Measurements from ENCODE around the gene ANXA11. TPM values are rescaled to one million over a fixed set of nuclear protein-coding genes. Genes with fewer than 3 reads are reported as not detected.

Gene ANXA11
- total RNA-seq, 1 experiment from 2014 or later, result 68.1 TPM

- Histone ChIP-seq H2BK12ac (ENCODE audit: insufficient read length, low read depth, low read length) (no peak overlapping the region), H2BK5ac (ENCODE audit: insufficient read length, low read length) (no peak overlapping the region), H3K79me1 (ENCODE audit: insufficient read depth, low read depth, low read length, poor library complexity, severe bottlenecking) (no peaks in the 10 kb centered on the region), H3K27me3 (ENCODE audit: insufficient read depth, low read length) (no peaks in the 10 kb centered on the region), H4K91ac (ENCODE audit: insufficient read length, low read depth, low read length) (no peak overlapping the region), H3K23ac (ENCODE audit: insufficient read length, low read depth, low read length) (no peak overlapping the region), H3K23me2 (ENCODE audit: insufficient read length, low read depth, low read length, poor library complexity, severe bottlenecking) (no peaks in the 10 kb centered on the region), H3K14ac (ENCODE audit: insufficient read depth, low read length) (no peak overlapping the region), H4K8ac (replicated peaks; ENCODE audit: insufficient read length, low read depth, low read length) (no peak overlapping the region), H3K4me1 (ENCODE audit: insufficient read depth, low read length) (no peaks in the 10 kb centered on the region), H3K79me2 (ENCODE audit: insufficient read depth, low read length) (no peaks in the 10 kb centered on the region), H3K4me2 (ENCODE audit: insufficient read depth, insufficient read length, low read length) (no peak overlapping the region), H2AK5ac (ENCODE audit: insufficient read length, low read length) (no peak overlapping the region), H2BK15ac (ENCODE audit: low read depth, low read length) (no peak overlapping the region), H3K4ac (ENCODE audit: low read depth, low read length) (no peak overlapping the region), H3K56ac (ENCODE audit: insufficient read length, low read depth, low read length) (no peak overlapping the region), H2BK120ac (ENCODE audit: low read depth, low read length, poor library complexity, severe bottlenecking) (no peak overlapping the region), H4K20me1 (ENCODE audit: control insufficient read depth, insufficient read depth, insufficient read length) (no peaks in the 10 kb centered on the region), H3T11ph (ENCODE audit: low read length) (no peak overlapping the region), H2AFZ (ENCODE audit: low read length) (no peak overlapping the region), H4K5ac (ENCODE audit: insufficient read length, low read depth, low read length) (no peak overlapping the region), H3K9me3 (ENCODE audit: control insufficient read depth, low read depth, low read length) (no peaks in the 10 kb centered on the region), H3K9ac (ENCODE audit: extremely low read depth, insufficient read length, low read length) (no peak overlapping the region), H3K18ac (ENCODE audit: insufficient read length, low read depth, low read length) (no peak overlapping the region), H3K27ac (ENCODE audit: insufficient read length, low read depth, low read length) (no peak overlapping the region), H2BK20ac (ENCODE audit: low read depth, low read length, poor library complexity, severe bottlenecking) (no peak overlapping the region)
- H3K4me3 Mint-ChIP-seq, result no peak overlapping the region
- H3K9me3 Mint-ChIP-seq, result no peaks in the 10 kb centered on the region
- no peak for DNase-seq
- WGBS (ENCODE audit: extremely low coverage, insufficient read length, low lambda C conversion rate), result no CpG with 5 or more reads among the region's 7 CpGs
- peaks cover 6 to 31% (median 31%) of the 10 kb centered on the region in 3 experiments; a peak in 6 of 7 replicates for H3K36me3 Mint-ChIP-seq (ENCODE audit: insufficient read depth in 1 of 3, low read depth in 3 of 3)
- H3K27me3 Mint-ChIP-seq (ENCODE audit: low read depth), result peaks cover 1% of the 10 kb centered on the region
- no peak overlapping the region for H3K27ac Mint-ChIP-seq
- no peak for TF ChIP-seq CTCF (conservative IDR thresholded peaks at IDR 0.05)
- peaks cover 18 to 24% of the 10 kb centered on the region in 2 experiments for H3K4me1 Mint-ChIP-seq
Observed at GRCh38 chr10:80164596-80164995, 40.7 kb downstream of the ANXA11 start.

Measured in H9 (cell line).